ENCODE data around the gene MIOS.

MIOS gene

DNA sequence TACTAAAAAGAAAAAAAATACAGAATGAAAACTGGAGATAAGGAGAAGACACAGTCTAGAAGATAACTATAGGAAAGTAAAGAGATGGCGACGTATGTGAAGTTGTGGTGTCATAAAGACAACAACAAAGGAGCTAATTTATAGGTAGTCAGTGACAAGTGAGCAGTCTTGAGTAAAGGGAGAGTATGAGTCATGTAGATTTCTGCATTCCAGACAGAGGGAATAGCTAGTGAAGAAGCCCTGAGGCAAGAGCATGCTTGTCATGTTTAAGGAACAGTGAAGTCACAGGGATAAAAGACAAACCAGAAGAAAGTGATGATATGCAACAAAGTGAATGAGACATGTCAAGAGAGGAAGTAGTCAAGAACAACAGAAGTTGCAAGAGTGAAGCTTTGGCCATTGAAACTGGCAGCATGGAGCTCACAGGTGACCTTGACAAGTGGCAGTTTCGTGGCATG is 2.3 kb upstream of the MIOS start:
- H3K4me3 ChIP-seq (ENCODE audit: low read depth, low read length): no peak overlapping the region
- DNase-seq (ENCODE audit: low read depth): peak; percentile 31
- TF ChIP-seq, protein P1, sequence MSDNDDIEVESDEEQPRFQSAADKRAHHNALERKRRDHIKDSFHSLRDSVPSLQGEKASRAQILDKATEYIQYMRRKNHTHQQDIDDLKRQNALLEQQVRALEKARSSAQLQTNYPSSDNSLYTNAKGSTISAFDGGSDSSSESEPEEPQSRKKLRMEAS (IDR thresholded peaks at IDR 0.05; ENCODE audit: low read depth, low read length): no peak
- no peak for TF ChIP-seq POLR2A (IDR thresholded peaks at IDR 0.05; ENCODE audit: extremely low read depth, insufficient read length)
- TF ChIP-seq MYC (IDR thresholded peaks at IDR 0.05; ENCODE audit: low read depth, low read length): no peak
- TF ChIP-seq, protein P2, sequence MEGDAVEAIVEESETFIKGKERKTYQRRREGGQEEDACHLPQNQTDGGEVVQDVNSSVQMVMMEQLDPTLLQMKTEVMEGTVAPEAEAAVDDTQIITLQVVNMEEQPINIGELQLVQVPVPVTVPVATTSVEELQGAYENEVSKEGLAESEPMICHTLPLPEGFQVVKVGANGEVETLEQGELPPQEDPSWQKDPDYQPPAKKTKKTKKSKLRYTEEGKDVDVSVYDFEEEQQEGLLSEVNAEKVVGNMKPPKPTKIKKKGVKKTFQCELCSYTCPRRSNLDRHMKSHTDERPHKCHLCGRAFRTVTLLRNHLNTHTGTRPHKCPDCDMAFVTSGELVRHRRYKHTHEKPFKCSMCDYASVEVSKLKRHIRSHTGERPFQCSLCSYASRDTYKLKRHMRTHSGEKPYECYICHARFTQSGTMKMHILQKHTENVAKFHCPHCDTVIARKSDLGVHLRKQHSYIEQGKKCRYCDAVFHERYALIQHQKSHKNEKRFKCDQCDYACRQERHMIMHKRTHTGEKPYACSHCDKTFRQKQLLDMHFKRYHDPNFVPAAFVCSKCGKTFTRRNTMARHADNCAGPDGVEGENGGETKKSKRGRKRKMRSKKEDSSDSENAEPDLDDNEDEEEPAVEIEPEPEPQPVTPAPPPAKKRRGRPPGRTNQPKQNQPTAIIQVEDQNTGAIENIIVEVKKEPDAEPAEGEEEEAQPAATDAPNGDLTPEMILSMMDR (IDR thresholded peaks at IDR 0.05; ENCODE audit: low read depth, low read length): no peak

DNA sequence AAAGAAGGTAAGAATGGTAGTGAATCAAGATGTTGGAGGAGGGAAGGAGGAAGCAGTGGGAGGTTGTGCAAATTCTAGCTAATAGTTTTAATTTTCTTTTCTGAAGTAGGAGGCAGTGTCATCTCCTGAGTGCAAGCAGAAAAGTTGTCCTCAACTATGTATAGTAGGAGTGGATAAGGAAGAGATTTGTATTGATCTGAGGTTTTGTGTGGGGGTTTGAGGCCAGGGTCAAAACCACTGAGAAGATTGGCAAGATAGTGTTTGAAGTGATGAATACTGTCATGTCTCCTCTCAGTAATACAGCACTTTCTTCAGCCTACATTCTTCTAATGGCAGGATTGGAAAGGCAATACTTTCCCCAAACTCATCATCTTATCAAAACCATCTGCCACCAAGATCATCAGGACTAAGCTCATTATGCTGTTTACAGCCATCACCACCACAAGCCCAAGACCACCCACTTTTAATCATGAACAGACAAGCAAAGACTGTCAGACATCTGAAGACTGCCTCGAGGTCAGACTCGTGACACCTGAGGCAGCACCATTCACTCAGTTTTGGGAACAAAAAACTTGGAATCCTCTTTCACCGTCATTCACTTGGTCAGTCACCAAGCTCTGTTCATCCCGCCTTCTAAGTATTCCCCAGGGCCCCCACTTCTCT is 1.5 kb upstream of the MIOS start:
- DNase-seq (ENCODE audit: low read depth): peak; percentile 31
- H3K4me3 ChIP-seq (ENCODE audit: low read depth, low read length): no peak overlapping the region
- TF ChIP-seq MYC (IDR thresholded peaks at IDR 0.05; ENCODE audit: low read depth, low read length): no peak
- TF ChIP-seq, protein P2 (IDR thresholded peaks at IDR 0.05; ENCODE audit: low read depth, low read length): no peak
- TF ChIP-seq, protein P1 (IDR thresholded peaks at IDR 0.05; ENCODE audit: low read depth, low read length): no peak
- no peak for TF ChIP-seq POLR2A (IDR thresholded peaks at IDR 0.05; ENCODE audit: extremely low read depth, insufficient read length)

DNA sequence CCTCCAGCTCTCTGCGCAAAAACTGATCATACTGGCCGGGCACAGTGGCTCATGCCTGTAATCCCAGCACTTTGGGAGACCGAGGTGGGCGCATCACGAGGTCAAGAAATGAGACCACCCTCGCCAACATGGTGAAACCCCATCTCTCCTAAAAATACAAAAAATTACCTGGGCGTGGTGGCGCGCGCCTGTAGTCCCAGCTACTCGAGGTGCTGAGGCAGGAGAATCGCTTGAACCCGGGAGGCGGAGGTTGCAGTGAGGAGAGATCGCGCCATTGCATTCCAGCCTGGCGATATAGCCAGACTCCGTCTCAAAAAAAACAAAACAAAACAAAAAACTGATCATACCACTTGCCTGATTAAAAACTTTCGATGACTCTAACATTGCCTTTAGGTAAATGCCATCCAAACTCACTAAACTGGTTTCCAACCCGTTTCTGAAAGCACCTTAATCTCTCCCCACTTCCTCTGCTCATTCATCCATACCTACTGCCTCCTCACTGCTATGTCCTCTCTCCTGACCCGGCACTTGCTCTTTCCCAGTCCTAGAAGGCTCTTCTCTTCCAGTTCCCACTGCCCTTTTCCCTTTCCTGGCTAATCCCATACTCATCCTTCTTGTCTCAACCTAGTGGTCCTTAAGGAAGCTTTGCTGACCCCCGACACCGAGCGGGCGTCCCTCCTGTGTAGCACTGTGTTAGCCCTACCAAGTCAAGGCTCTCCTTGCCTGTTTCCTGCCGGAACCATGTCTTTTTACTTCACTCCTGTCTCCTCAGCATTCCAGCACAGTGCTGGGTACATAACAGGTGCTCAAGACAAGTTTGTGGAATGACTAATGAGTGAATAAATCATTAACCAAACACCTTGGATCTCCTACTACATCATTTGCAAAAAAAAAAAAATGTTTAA is 686 bp upstream of the MIOS start:
- peak; percentile 19 for DNase-seq (ENCODE audit: low read depth)
- TF ChIP-seq, protein P2 (IDR thresholded peaks at IDR 0.05; ENCODE audit: low read depth, low read length): no peak
- TF ChIP-seq POLR2A (IDR thresholded peaks at IDR 0.05; ENCODE audit: extremely low read depth, insufficient read length): no peak
- peak overlapping the region; percentile 91 for H3K4me3 ChIP-seq (ENCODE audit: low read depth, low read length)

DNA sequence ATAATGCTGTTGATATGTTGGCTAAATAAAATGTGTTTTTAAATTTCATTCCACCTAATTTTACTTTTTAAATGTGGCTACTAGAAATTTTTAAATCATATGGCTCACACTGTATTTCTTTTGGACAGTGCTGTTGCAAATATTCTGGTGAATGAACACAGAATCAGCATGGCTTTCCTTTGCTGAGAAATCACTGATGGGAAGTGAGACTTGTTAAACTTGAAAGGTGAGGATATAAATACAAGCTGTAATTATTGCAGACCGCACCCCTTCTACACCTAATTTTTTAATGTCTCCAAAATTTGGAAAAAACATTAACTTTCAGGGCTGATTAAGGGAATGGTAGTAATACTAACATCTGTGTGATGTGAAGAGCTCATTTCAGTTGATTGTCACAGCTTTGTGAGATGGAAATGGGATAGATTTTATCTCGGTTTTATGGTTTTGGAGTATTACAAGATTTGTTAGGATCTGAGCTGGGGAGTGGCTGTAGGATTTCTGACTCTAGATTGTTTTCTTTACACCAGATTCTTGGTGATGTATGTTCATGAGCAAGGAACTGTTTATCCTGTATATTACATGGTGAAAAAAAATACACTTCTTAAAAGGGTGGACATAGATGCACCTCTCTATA is 1.3 kb downstream of the MIOS start:
- DNase-seq (ENCODE audit: low read depth): no peak
- TF ChIP-seq MYC (IDR thresholded peaks at IDR 0.05; ENCODE audit: low read depth, low read length) (no peak), POLR2A (IDR thresholded peaks at IDR 0.05; ENCODE audit: extremely low read depth, insufficient read length) (no peak)
- TF ChIP-seq, protein P1 (IDR thresholded peaks at IDR 0.05; ENCODE audit: low read depth, low read length): no peak
- TF ChIP-seq, protein P2 (IDR thresholded peaks at IDR 0.05; ENCODE audit: low read depth, low read length): no peak
- peak overlapping the region; percentile 91 for H3K4me3 ChIP-seq (ENCODE audit: low read depth, low read length)

DNA sequence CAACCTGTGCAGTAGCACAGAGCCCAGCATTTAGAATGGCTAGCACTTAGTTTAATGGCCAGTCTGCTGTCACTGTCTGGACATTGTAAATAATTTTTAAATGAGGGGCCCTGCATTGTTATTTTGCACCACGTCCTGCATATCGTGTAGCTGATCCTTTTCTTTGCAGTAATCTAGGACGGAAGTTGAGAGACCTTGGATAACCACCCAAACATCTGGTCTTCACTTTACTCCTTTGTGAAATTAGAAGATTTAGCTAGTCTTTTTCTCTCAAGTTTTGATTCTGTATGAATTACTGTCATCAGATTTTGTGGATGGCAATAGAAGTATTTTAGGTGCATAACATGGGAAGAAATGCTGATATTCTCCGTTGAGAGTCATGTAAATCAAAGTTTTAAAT is 1.9 kb downstream of the MIOS start:
- H3K4me3 ChIP-seq (ENCODE audit: low read depth, low read length): peak overlapping the region; percentile 91
- DNase-seq (ENCODE audit: low read depth): no peak
- TF ChIP-seq, protein P1 (IDR thresholded peaks at IDR 0.05; ENCODE audit: low read depth, low read length): no peak

DNA sequence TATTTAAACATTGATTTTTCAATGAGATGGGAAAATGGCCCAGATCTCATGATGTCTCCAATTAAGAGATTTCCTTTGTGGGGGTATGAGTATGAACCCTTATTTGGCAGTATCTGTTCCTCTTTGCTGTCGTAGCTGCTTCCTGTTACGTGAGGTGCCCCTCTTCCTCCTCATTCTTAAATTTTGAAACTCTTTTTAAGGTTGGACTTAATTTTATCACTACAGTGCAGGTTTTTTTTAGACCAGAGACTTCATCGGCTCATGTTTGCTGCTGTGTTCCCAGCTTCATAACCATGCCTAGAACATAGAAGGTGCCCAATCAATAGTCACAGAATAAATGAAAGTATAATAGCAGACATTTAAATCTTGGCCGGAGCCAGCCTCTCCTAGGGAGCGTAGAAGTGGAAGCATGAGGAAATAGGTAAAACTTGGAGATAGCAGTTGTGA is 2.4 kb downstream of the MIOS start:
- peak overlapping the region; percentile 91 for H3K4me3 ChIP-seq (ENCODE audit: low read depth, low read length)
- TF ChIP-seq POLR2A (IDR thresholded peaks at IDR 0.05; ENCODE audit: extremely low read depth, insufficient read length) (no peak), MYC (IDR thresholded peaks at IDR 0.05; ENCODE audit: low read depth, low read length) (no peak)
- TF ChIP-seq, protein P2 (IDR thresholded peaks at IDR 0.05; ENCODE audit: low read depth, low read length): no peak
- peak; percentile 66 for DNase-seq (ENCODE audit: low read depth)
